Esophagus muscularis mucosa (tissue), 4 donors: ENCODE measurements around the gene KCNQ1. TPM values are rescaled to one million over a fixed set of nuclear protein-coding genes. Genes with fewer than 3 reads are reported as not detected.

Experiments used
- DNase-seq: peaks from one replicate; pipeline ENCODE4 v3.0.0-alpha.2; 2017; ENCODE audit errors: extremely low spot score
- H3K27ac ChIP-seq, 4 donors: fragments of 200-600 bp; sonication (generic); replicated peaks in 1 of 4; 1 replicate in 3 of 4; 2 replicates in 1 of 4; pipeline ENCODE4 v1.5.1; 2016 to 2019; ENCODE audit warnings: mild to moderate bottlenecking in 1 of 4
- H3K27me3 ChIP-seq, 4 donors: fragments of 200-600 bp; sonication (generic); one replicate each; pipeline versions ENCODE4 v1.5.1 to v1.6.0; 2016 to 2019
- H3K36me3 ChIP-seq, 4 donors: fragments of 200-600 bp; sonication (generic); one replicate each; pipeline ENCODE4 v1.5.1; 2016 to 2019
- H3K4me1 ChIP-seq, 4 donors: fragments of 200-600 bp; sonication (generic); one replicate each; pipeline ENCODE4 v1.5.1; 2016 to 2019
- H3K4me3 ChIP-seq, 4 donors: fragments of 200-600 bp; sonication (generic); 1 replicate in 2 of 4; 2 replicates in 2 of 4; pipeline ENCODE4 v1.5.1; 2016 to 2019; ENCODE audit warnings: mild to moderate bottlenecking in 4 of 4, moderate library complexity in 1 of 4
- H3K9me3 ChIP-seq, 4 donors: fragments of 200-600 bp; sonication (generic); 1 replicate in 3 of 4; 2 replicates in 1 of 4; pipeline ENCODE4 v1.5.1; 2016 to 2019
- EP300 ChIP-seq: sonication (generic); formaldehyde crosslinking; IDR thresholded peaks from one replicate; pipeline ENCODE4 v1.6.1; 2017; ENCODE audit warnings: antibody characterized with exemption
- POLR2A ChIP-seq: fragments of 450-650 bp; IDR thresholded peaks from one replicate; pipeline ENCODE4 v1.6.1; 2017; ENCODE audit warnings: antibody characterized with exemption, moderate library complexity, mild to moderate bottlenecking, low read depth
- POLR2AphosphoS5 ChIP-seq, 2 donors: sonication (generic); formaldehyde crosslinking; IDR thresholded peaks; one replicate each; pipeline ENCODE4 v1.6.1; 2017; ENCODE audit warnings: antibody characterized with exemption in 2 of 2
- WGBS: methylation state at CpG from one replicate; pipeline ENCODE4 v1.1.5; 2018; 5-methylcytosine and 5-hydroxymethylcytosine counted together
- intact Hi-C: fragments of 100-400 bp; cut with DNase I; formaldehyde crosslinking; loops from one replicate; pipeline ENCODE4 v1.15.1; 2023
- total RNA-seq, 4 donors: library from RNA; depleted of rRNA; stranded (reverse); fragments of >200 nt; gene quantifications; one replicate each; pipeline versions ENCODE4 v1.1.0 to v1.2.1, GENCODE V29; 2016
- TF ChIP-seq, protein P1 (sequence below), 3 experiments: fragments of 200-600 bp in 2 of 3; fragments of 450-650 bp in 1 of 3; sonication (generic) in 2 of 3; IDR thresholded peaks; one replicate each; pipeline ENCODE4 v1.5.1; 2017 to 2019; ENCODE audit warnings: antibody characterized with exemption in 3 of 3, mild to moderate bottlenecking in 2 of 3, moderate library complexity in 1 of 3

KCNQ1 gene
- total RNA-seq, 4 donors from 2014 or later, result 2.1 to 5.9 (median 4.3) TPM

DNA sequence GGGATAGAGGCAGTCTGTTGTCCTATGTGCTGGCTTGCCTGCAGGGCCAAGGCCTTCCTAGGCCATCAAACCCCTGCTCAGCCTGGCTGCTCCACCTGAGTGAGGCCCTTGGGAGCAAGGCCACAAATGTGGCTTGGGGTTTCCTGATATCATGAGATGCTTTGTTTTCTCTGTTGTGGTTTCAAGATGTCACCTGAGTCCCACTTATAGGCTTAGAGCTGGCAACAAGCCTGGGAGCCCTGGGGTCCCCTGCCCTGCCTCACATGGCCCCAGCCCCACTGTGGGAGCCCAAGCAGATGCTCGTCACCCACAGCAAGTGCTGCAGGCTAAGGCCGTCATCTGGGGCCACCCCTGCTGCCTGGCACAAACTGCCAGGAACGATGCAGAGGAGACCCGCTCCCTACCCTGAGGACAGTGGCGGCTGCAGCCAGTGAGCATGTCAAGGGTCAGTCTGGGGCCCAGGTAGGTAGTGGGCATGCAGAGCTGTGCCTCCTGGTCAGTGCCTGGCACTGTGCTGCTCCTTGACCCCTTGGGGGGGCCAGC lies 330.3 kb downstream of the KCNQ1 start:
- Histone ChIP-seq H3K27ac (no peak overlapping the region), H3K4me1 (peaks cover 26 to 34% (median 32%) of the 10 kb centered on the region in 4 donors), H3K36me3 (no peaks in the 10 kb centered on the region), H3K4me3 (no peak overlapping the region), H3K27me3 (no peaks in the 10 kb centered on the region), H3K9me3 (no peaks in the 10 kb centered on the region)
- TF ChIP-seq, protein P1, sequence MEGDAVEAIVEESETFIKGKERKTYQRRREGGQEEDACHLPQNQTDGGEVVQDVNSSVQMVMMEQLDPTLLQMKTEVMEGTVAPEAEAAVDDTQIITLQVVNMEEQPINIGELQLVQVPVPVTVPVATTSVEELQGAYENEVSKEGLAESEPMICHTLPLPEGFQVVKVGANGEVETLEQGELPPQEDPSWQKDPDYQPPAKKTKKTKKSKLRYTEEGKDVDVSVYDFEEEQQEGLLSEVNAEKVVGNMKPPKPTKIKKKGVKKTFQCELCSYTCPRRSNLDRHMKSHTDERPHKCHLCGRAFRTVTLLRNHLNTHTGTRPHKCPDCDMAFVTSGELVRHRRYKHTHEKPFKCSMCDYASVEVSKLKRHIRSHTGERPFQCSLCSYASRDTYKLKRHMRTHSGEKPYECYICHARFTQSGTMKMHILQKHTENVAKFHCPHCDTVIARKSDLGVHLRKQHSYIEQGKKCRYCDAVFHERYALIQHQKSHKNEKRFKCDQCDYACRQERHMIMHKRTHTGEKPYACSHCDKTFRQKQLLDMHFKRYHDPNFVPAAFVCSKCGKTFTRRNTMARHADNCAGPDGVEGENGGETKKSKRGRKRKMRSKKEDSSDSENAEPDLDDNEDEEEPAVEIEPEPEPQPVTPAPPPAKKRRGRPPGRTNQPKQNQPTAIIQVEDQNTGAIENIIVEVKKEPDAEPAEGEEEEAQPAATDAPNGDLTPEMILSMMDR (IDR thresholded peaks at IDR 0.05), result no peak
- TF ChIP-seq POLR2A (no peak), EP300 (no peak), POLR2AphosphoS5 (IDR thresholded peaks at IDR 0.05) (no peak)
- WGBS, result no CpG with 5 or more reads among the region's 5 CpGs
- intact Hi-C loops, result loop anchor here (5.0 to 10.0 kb wide), 2 partner anchors 52 to 240 kb away; no protein-coding TSS in a partner anchor
- peak; percentile 84 for DNase-seq

DNA sequence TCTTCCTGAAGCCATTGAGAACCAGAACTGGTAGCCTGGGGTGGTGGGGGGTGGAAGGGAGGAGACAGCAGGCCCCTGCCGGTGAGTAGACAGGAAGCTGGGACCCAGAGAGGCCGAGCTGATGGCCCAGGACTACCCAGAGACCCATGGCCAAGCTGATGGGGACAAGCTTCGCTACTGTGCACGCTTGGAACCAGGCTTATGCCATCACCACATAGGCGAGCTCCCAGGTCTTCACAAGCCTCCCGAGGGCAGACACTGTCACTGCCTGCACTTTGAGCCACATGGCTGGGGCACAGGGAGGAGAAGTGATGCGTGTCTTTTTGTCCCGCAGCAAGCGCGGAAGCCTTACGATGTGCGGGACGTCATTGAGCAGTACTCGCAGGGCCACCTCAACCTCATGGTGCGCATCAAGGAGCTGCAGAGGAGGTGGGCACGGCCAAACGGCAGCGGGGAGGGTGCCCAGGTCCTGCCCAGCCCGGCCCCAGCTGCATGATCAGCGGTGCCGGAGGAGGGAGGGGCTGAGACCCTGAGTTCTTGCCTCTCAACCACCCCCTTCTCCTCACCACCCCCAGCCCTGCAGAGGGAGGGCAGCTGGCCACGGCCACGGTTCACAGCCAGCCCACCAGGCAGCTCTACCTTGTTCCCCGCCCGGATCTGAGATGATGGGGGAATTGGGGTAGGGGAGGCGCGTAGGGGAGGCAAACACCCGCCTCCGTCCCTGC lies 331.0 kb downstream of the KCNQ1 start:
- intact Hi-C loops, result loop anchor here (5.0 to 10.0 kb wide), 2 partner anchors 52 to 241 kb away; no protein-coding TSS in a partner anchor
- no peak for TF ChIP-seq EP300
- no peak for TF ChIP-seq POLR2A
- TF ChIP-seq, protein P1 (IDR thresholded peaks at IDR 0.05), result no peak
- no peak for TF ChIP-seq POLR2AphosphoS5 (IDR thresholded peaks at IDR 0.05)
- DNase-seq, result peak; percentile 80

GRCh38 chr11:2776351-2777061 lies 331.7 kb downstream of the KCNQ1 start:
- no peaks in the 10 kb centered on the region for H3K27me3 ChIP-seq
- H3K9me3 ChIP-seq, result no peaks in the 10 kb centered on the region
- no peak overlapping the region for H3K27ac ChIP-seq
- no peaks in the 10 kb centered on the region for H3K36me3 ChIP-seq
- WGBS, result 97% methylated on average over 17 of the region's 19 CpGs
- peaks cover 40 to 47% (median 45%) of the 10 kb centered on the region in 4 donors for H3K4me1 ChIP-seq
- TF ChIP-seq, protein P1 (IDR thresholded peaks at IDR 0.05), result no peak
- TF ChIP-seq EP300 (no peak), POLR2A (no peak), POLR2AphosphoS5 (IDR thresholded peaks at IDR 0.05) (no peak)
- intact Hi-C loops, result loop anchor here (5.0 to 10.0 kb wide), 2 partner anchors 51 to 242 kb away; no protein-coding TSS in a partner anchor
- H3K4me3 ChIP-seq, result no peak overlapping the region
- DNase-seq, result peak; percentile 79

More for the DNA sequence above, 331.0 kb downstream of the KCNQ1 start:
- Histone ChIP-seq H3K4me1 (peaks cover 32 to 40% (median 38%) of the 10 kb centered on the region in 4 donors), H3K4me3 (no peak overlapping the region), H3K27me3 (no peaks in the 10 kb centered on the region), H3K27ac (no peak overlapping the region), H3K9me3 (no peaks in the 10 kb centered on the region), H3K36me3 (no peaks in the 10 kb centered on the region)
- WGBS, result 96% methylated on average over 13 of the region's 29 CpGs

DNA sequence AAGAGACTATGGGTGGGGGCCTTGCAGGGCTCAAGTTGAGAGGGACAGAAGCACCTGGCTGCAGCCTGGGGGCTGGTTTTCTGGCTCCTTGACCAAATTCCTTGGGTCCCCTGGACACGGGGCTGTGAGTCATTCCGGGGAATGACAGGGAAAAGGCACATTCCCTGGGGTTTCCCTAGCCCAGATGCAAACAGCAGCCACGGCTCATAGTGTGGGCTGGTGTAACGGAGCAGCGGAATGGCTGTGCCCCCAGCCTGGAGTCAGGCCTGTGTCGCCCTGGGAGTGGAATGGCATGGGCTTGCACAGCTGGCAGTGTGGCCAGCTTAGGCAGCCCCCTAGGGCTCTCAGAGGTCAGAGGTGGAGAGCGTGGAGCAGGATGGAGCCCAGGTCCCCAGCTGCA lies 332.6 kb downstream of the KCNQ1 start:
- Histone ChIP-seq H3K9me3 (no peaks in the 10 kb centered on the region), H3K4me3 (no peak overlapping the region), H3K4me1 (peaks cover 41 to 52% (median 45%) of the 10 kb centered on the region in 4 donors), H3K27me3 (no peaks in the 10 kb centered on the region), H3K27ac (peak overlapping the region in 3 of 4 donors; percentile 84 to 86 (median 86)), H3K36me3 (no peaks in the 10 kb centered on the region)
- 59% methylated on average over 5 of the region's 7 CpGs for WGBS
- TF ChIP-seq POLR2AphosphoS5 (IDR thresholded peaks at IDR 0.05), result no peak
- no peak for TF ChIP-seq POLR2A
- TF ChIP-seq, protein P1 (IDR thresholded peaks at IDR 0.05), result no peak
- no peak for TF ChIP-seq EP300
- peak; percentile 66 for DNase-seq
- intact Hi-C loops, result loop anchor here (5.0 to 10.0 kb wide), 2 partner anchors 50 to 243 kb away; no protein-coding TSS in a partner anchor
